Measurements from ENCODE around the gene PHC3. TPM values are rescaled to one million over a fixed set of nuclear protein-coding genes. Genes with fewer than 3 reads are reported as not detected.

The PHC3 gene
- total and polyA plus RNA-seq, 2 of the 13 experiments (the other 11 are each of a cell fraction or from before 2014, with no cell fraction given), result 24.1 to 49.0 TPM

DNA sequence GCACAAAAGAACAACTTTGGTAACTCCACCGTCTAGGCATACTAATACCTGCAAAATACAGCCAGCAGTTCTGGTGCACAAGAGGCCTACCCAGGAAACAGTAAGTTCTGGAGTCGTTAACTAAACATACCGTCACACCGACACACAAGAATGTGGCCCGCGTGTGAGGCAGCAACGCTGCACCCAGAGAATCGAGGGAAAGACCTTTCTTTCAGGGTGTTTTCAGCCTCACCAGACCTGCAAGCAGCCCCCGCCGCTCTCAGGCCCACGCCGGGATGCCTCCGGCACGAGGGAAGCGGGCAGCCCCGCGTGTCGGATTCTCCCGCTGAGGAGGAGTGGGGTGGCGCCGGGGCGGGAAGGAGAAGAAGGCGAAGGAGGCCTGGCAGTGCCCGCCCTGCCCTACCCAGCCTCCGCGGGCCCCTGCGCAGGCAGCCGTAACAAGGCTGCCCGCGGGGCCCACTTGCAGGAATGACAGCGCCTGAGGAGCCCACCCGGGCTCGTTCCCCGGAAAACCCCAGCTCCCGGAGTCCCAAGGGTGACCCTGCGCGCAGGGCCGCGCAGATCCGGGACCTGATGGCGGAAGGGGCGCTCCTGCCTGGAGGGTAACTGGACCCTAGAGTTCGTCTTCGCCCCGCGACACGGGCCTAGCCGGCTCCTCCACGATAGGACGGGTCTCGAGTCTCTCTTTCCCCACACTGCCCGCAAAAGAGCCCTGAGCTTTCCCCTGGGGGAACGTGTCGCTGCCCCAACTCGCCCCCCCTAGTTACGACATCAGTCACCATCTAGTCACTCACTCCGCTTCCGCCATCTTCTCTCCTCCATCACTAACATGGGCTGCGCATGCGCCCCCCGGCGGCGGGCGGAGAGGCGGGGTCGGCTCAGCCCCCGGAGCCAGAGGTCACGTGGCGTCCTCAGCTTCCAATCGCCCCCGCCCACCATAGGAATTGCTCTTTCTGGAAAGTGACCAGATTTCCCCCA is at the start of gene PHC3 (continued):
- TF ChIP-seq, protein P1, sequence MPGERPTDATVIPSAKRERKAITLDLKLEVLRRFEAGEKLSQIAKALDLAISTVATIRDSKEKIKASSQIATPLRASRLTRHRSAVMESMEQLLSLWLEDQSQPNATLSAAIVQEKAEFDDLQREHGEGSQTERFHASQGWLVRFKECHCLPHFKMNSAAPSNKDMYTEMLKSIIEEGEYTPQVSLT (CRISPR knock-in tag; IDR thresholded peaks at IDR 0.05; ENCODE audit: borderline replicate concordance, low read depth), result no peak
- no peak for TF ChIP-seq ZBTB46 (CRISPR knock-in tag; IDR thresholded peaks at IDR 0.05; ENCODE audit: borderline replicate concordance)
- no peak for TF ChIP-seq ZNF644 (CRISPR knock-in tag; IDR thresholded peaks at IDR 0.05; ENCODE audit: low read depth)
- TF ChIP-seq NPAS2 (CRISPR knock-in tag; IDR thresholded peaks at IDR 0.05; ENCODE audit: borderline replicate concordance), result no peak
- TF ChIP-seq, protein P2, sequence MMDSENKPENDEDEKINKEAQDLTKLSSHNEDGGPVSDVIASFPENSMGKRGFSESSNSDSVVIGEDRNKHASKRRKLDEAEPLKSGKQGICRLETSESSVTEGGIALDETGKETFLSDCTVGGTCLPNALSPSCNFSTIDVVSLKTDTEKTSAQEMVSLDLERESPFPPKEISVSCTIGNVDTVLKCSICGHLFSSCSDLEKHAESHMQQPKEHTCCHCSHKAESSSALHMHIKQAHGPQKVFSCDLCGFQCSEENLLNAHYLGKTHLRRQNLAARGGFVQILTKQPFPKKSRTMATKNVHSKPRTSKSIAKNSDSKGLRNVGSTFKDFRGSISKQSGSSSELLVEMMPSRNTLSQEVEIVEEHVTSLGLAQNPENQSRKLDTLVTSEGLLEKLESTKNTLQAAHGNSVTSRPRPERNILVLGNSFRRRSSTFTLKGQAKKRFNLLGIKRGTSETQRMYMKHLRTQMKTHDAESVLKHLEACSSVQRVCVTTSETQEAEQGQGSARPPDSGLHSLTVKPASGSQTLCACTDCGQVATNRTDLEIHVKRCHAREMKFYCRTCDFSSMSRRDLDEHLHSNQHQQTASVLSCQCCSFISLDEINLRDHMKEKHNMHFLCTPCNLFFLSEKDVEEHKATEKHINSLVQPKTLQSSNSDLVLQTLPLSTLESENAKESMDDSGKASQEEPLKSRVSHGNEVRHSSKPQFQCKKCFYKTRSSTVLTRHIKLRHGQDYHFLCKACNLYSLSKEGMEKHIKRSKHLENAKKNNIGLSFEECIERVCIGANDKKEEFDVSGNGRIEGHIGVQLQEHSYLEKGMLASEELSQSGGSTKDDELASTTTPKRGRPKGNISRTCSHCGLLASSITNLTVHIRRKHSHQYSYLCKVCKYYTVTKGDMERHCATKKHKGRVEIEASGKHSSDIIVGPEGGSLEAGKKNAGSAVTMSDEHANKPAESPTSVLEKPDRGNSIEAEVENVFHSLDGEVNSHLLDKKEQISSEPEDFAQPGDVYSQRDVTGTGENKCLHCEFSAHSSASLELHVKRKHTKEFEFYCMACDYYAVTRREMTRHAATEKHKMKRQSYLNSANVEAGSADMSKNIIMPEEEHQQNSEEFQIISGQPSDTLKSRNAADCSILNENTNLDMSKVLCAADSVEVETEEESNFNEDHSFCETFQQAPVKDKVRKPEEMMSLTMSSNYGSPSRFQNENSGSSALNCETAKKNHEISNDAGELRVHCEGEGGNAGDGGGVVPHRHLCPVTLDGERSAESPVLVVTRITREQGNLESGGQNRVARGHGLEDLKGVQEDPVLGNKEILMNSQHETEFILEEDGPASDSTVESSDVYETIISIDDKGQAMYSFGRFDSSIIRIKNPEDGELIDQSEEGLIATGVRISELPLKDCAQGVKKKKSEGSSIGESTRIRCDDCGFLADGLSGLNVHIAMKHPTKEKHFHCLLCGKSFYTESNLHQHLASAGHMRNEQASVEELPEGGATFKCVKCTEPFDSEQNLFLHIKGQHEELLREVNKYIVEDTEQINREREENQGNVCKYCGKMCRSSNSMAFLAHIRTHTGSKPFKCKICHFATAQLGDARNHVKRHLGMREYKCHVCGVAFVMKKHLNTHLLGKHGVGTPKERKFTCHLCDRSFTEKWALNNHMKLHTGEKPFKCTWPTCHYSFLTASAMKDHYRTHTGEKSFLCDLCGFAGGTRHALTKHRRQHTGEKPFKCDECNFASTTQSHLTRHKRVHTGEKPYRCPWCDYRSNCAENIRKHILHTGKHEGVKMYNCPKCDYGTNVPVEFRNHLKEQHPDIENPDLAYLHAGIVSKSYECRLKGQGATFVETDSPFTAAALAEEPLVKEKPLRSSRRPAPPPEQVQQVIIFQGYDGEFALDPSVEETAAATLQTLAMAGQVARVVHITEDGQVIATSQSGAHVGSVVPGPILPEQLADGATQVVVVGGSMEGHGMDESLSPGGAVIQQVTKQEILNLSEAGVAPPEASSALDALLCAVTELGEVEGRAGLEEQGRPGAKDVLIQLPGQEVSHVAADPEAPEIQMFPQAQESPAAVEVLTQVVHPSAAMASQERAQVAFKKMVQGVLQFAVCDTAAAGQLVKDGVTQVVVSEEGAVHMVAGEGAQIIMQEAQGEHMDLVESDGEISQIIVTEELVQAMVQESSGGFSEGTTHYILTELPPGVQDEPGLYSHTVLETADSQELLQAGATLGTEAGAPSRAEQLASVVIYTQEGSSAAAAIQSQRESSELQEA (CRISPR knock-in tag; IDR thresholded peaks at IDR 0.05; ENCODE audit: not compliant biosample characterization), result no peak
- no peak for TF ChIP-seq ZMAT5 (CRISPR knock-in tag; IDR thresholded peaks at IDR 0.05; ENCODE audit: borderline replicate concordance, low read depth)
- TF ChIP-seq ZNF574 (CRISPR knock-in tag; IDR thresholded peaks at IDR 0.05), result peak; percentile 58
- TF ChIP-seq GTF3A (CRISPR knock-in tag; conservative IDR thresholded peaks at IDR 0.05), result no peak
- 0 out of 2 replicates have a peak, but pooled peaks have one; percentile 43 for TF ChIP-seq ZNF703 (CRISPR knock-in tag; IDR thresholded peaks at IDR 0.05; ENCODE audit: borderline replicate concordance)
- no peak for TF ChIP-seq FOSL1 (CRISPR knock-in tag; IDR thresholded peaks at IDR 0.05; ENCODE audit: borderline replicate concordance)
- peak; percentile 14; the same call in 1 of the 2 replicates for TF ChIP-seq HNF4A (CRISPR knock-in tag; IDR thresholded peaks at IDR 0.05)
- TF ChIP-seq LCORL (IDR thresholded peaks at IDR 0.05), result no peak
- TF ChIP-seq LCORL (CRISPR knock-in tag; IDR thresholded peaks at IDR 0.05), result peak; percentile 27; the same call in 1 of the 2 replicates
- peak; percentile 71 for TF ChIP-seq SRSF1 (optimal IDR thresholded peaks at IDR 0.05; ENCODE audit: low read depth, low read length)
